ENCODE measurements around the gene EDIL3.

DNA sequence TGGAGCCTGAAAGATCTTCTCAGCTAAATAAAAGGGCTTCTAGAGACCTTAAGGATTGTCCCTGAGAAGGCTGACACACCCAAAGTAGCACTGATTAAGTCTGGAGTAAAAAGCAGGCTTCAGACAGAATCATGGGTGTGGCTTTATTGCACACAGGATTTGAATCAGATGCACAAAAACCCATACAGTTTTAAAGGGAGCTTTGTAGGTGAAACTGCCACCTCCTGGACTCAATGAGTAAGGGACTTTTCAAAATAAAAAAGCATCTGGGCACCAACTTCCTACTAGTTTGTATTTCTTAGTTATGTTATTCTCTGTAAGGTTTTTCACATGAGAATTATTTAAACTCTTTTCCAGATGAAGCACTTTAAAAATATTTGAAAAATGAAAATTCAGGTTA, 129.4 kb downstream of the EDIL3 start:
- TF ChIP-seq, protein P1, sequence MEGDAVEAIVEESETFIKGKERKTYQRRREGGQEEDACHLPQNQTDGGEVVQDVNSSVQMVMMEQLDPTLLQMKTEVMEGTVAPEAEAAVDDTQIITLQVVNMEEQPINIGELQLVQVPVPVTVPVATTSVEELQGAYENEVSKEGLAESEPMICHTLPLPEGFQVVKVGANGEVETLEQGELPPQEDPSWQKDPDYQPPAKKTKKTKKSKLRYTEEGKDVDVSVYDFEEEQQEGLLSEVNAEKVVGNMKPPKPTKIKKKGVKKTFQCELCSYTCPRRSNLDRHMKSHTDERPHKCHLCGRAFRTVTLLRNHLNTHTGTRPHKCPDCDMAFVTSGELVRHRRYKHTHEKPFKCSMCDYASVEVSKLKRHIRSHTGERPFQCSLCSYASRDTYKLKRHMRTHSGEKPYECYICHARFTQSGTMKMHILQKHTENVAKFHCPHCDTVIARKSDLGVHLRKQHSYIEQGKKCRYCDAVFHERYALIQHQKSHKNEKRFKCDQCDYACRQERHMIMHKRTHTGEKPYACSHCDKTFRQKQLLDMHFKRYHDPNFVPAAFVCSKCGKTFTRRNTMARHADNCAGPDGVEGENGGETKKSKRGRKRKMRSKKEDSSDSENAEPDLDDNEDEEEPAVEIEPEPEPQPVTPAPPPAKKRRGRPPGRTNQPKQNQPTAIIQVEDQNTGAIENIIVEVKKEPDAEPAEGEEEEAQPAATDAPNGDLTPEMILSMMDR (IDR thresholded peaks at IDR 0.05; ENCODE audit: poor library complexity): peak; percentile 37
- no peak for TF ChIP-seq EZH2phosphoT487 (IDR thresholded peaks at IDR 0.05; ENCODE audit: low read depth, severe bottlenecking, unreplicated experiment)

Measured in hepatocyte (in vitro differentiated cells).